Gastroesophageal sphincter (tissue), 3 donors: ENCODE data around the gene DYNC1LI1.

Experiments used
- CTCF ChIP-seq, 4 experiments: fragments of 200-600 bp in 2 of 4; fragments of 450-650 bp in 2 of 4; sonication (generic) in 1 of 4; IDR thresholded peaks; one replicate each; pipeline ENCODE4 v1.5.1; 2017 to 2019; ENCODE audit warnings: antibody characterized with exemption in 4 of 4, mild to moderate bottlenecking in 2 of 4, moderate library complexity in 2 of 4
- EP300 ChIP-seq: sonication (generic); formaldehyde crosslinking; IDR thresholded peaks from one replicate; pipeline ENCODE4 v1.6.1; 2017; ENCODE audit warnings: antibody characterized with exemption, mild to moderate bottlenecking
- POLR2A ChIP-seq, 2 donors: fragments of 450-650 bp; IDR thresholded peaks; one replicate each; pipeline ENCODE4 v1.6.1; 2017; ENCODE audit warnings: antibody characterized with exemption in 2 of 2, mild to moderate bottlenecking in 2 of 2, moderate library complexity in 1 of 2
- POLR2AphosphoS5 ChIP-seq: sonication (generic); formaldehyde crosslinking; IDR thresholded peaks from one replicate; pipeline ENCODE4 v1.6.1; 2017; ENCODE audit warnings: antibody characterized with exemption

GRCh38 chr3:32499585-32499984, 71.1 kb downstream of the DYNC1LI1 start:
- no peak for TF ChIP-seq EP300
- no peak for TF ChIP-seq CTCF (IDR thresholded peaks at IDR 0.05)
- TF ChIP-seq POLR2AphosphoS5 = no peak
- no peak for TF ChIP-seq POLR2A (IDR thresholded peaks at IDR 0.05)
